Stimulated activated naive CD4-positive, alpha-beta T cell treated with Interleukin-2 at 50 U/mL for 16 hours (primary cell): ENCODE data around the gene MACF1.

Experiments
- DNase-seq: peaks from one replicate; lab custom pipeline; 2025; lab: John Stamatoyannopoulos, UW

MACF1 gene

GRCh38 chr1:39310015-39310414, 105.5 kb downstream of the MACF1 start:
- no peak for DNase-seq

GRCh38 chr1:39310691-39311090, 106.2 kb downstream of the MACF1 start:
- DNase-seq, result no peak

DNA sequence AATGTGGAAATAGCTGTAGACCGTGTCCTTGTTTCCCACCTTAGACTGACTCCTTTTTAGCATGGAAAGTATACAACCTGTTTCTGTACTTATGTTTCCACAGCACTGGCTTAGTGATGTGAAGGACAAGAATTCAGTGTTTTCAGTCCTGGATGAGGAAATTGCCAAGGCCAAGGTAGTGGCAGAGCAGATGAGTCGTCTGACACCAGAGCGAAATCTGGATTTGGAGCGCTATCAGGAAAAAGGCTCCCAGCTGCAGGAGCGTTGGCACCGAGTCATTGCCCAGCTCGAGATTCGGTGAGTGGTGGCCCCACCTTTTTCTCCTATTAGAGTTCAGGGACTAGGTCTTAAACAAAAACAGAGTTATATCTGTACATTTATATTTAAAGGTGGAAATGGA, 112.6 kb downstream of the MACF1 start:
- no peak for DNase-seq

GRCh38 chr1:39317910-39318633, 113.6 kb downstream of the MACF1 start:
- DNase-seq, result no peak

DNA sequence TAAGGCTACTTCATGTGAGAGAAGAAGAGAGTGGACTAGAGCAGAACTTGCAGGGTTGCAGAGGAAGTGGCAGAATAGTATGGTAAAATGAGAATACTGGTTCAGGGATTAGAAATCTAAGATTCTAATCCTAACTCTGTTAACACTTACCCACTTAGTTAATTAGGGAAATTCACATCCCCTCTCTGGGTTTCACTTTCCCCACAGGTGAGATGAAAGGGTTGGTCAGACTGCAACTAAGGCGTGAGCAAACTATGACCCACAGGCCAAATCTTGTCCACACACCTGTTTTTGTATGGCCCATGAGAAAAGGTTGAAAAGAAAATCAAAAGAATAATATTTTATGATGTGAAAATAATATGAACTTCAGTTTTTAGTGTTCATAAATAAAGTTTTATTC, 117.5 kb downstream of the MACF1 start:
- DNase-seq, result no peak

DNA sequence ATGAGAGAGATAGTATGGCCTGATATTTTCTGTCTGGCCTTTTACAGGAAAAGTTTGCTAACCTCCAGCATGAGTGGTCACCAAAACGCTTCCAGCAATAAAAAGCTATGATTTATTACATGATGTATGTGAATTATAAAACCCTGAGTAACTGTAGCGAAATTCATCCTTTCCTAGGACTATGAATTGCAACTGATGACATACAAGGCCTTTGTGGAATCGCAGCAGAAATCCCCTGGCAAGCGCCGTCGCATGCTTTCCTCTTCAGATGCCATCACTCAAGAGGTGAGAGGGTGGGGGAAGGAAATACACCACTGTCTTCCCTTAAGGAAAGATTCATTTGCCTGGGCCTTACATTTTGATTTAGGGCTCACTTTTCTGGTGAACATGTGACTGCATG, 117.9 kb downstream of the MACF1 start:
- no peak for DNase-seq

DNA sequence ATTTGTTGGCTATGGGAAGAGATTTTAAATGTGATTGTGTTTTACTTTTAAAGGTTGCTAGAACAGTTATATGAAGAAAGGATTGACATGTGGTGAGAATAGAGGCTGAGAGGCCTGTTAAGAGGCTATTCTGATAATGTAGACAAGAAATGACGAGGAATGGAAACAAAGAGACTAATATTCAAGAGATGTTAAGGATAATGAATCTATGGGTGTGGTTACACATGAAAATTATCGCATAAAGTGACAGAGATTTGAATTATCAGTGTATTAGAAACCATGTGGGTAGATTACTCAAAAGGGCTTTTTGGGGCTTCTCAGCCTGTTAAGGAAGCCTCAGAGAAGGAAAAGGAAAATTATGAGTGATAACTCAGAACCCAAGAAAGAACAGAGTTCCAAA, 120.4 kb downstream of the MACF1 start:
- no peak for DNase-seq

DNA sequence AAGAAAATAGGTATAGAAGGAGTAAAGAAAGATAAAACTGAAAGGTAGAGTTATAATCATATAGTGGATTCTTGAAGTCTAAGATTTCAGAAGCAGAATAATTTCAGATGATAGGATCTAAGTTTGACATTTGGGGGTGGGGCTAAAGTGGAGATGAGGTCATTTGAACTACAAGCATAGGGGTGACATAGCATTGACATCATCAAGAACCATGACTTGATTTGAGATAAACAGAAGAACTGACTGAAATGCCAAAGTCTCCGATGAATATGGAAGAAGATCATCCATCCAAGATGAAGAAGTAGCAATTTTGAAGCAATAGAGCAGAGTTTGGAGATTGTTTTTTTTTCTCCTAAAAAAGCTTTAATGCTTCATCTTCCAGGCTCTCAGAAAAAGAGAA, 122.3 kb downstream of the MACF1 start:
- DNase-seq, result no peak

DNA sequence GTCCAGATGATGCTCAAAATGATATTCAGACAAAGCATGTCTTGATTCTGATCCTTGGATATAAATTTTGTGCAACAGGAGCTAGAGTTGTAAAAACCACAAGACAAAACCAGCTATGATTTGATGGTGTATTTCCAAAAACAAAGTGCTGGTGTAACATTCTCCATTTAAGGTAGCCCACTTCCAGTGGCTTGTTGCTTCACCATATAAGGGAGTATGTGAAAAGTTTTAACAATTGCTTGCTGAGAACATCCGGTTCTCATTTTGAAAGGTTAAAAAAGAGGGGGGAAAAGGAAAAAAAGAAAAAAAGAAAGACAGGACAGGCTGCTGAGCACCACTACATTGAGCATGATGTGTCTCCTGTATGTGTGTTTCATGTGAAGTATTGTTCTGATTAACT, 123.6 kb downstream of the MACF1 start:
- no peak for DNase-seq

GRCh38 chr1:39328586-39329121, 124.2 kb downstream of the MACF1 start:
- no peak for DNase-seq

DNA sequence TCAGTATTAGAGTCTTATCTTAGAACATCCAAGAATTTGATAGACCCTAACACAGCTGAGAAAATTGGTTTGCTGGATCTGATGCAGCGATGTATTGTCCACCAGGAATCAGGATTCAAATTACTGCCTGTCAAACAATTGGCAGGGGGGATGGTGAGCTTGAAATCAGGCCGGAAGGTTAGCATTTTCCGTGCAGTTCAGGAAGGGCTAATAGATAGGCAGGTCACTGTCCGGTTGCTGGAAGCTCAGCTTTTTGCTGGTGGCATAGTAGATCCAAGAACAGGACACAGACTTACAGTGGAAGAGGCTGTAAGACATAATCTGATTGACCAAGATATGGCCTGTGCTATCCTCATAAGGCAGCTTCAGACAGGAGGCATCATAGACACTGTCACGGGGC, 127.2 kb downstream of the MACF1 start:
- no peak for DNase-seq

GRCh38 chr1:39332291-39332690, 127.8 kb downstream of the MACF1 start:
- no peak for DNase-seq

- no peak for DNase-seq
These were observed 128.3 kb downstream of the MACF1 start for GRCh38 chr1:39332828-39333227.

DNA sequence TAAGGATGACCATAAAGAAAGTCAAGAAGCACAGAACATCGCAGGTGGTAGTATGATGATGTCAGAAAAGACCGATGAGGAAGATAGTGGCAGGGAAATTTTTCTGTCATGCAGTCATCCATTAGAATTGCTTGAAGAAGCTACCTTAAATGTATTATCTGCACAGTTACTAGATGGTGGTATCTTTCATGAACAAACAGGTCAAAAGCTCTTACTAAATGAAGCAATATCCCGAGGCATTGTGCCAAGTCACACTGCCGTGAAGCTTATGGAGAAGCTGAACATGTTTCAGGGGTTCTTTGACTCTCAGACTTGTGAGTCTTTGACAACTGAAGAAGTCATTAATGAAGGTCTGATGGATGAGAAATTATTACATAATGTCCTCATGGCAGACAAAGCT, 128.8 kb downstream of the MACF1 start:
- DNase-seq, result no peak

DNA sequence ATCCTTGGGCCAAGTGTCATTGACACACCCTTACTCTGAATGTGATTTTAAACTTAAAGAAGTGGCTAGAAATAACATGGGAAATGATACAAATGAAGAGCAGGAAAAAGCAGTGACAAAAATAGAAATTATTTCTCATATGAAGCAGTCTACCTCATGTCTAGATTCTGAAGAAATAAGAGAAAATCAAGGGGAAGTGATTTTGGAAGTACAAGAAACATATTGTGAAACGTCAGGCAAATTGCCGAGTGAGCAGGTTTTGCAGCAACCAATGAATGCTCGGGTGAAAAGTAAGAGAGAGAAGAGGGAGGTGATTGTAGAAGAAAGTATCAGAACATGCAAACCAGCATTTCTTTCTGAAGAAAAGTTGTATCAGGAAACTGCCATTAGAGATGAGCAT, 130.7 kb downstream of the MACF1 start:
- DNase-seq, result no peak

- no peak for DNase-seq
These were observed 132.6 kb downstream of the MACF1 start for GRCh38 chr1:39337067-39337466.

- DNase-seq, result no peak
These were observed 138.3 kb downstream of the MACF1 start for GRCh38 chr1:39342776-39343175.

DNA sequence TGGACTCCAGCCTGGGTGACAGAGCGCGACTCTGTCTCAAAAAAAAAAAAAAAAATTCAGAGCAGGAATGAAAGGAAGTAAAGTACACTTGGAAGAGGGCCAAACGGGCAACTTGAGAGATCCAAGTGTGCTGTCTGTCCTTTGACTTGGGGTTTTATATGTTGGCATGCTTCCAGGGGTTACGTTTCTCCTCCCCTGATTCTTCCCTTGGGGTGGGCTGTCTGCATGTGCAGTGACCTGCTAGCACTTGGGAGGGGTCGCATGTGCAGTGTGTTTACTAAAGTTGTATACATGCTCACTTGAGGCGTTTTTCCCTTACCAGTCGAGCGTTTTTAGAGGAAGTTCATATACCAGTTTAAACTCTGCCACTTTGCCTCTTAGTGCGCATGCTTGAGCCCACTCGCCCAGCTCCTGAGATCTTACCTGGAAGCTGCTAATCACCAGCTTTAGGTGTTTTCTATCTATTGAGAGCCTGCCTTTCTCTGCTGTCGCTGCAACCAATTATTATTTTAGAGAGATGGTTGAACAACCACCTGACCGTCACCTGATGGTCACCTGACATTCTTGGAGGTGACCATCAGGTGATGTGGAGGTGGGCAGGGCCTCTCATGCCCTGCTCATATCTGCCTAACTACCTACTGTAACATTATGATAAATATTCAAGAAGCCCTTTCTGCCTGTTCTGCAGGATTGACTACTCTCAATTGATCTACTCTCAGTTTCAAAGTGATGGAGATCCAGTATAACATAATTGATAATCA, 140.1 kb downstream of the MACF1 start:
- DNase-seq, result no peak

DNA sequence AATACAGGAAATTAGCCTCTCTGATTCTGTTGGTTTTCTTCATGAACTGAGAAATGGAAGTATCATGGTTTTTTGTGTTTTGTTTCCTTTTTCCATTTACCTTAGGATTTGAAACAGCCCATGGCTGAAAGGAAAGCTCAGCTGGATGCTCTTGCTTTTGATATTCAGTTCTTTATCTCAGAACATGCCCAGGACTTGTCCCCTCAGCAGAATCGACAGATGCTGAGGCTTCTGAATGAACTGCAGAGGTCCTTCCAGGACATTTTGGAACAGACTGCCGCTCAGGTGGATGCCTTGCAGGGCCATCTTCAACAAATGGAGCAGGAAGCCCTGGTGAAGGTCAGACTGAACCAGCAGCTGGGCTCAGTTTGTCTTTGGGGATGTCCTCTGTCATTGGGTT, 142.4 kb downstream of the MACF1 start:
- no peak for DNase-seq

DNA sequence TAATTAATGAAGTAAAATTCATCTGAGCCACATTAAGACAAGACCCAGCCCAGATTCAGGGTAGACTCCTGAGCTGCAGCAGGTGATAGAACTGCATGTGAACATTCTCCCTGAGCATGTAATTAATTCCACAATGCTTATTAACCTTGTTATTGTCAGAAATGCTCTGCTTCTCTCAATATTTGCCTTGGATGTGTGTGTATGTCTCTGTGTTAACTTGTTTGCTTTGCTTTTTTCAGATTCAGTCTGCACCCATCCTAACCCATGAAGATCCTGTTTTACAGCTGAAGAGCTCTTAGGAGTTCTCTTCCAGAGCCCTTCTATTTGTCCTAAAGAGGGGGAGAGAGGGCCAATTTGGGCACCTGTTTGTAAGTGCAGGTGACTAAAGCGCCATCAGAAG, 143.8 kb downstream of the MACF1 start:
- DNase-seq, result no peak

DNA sequence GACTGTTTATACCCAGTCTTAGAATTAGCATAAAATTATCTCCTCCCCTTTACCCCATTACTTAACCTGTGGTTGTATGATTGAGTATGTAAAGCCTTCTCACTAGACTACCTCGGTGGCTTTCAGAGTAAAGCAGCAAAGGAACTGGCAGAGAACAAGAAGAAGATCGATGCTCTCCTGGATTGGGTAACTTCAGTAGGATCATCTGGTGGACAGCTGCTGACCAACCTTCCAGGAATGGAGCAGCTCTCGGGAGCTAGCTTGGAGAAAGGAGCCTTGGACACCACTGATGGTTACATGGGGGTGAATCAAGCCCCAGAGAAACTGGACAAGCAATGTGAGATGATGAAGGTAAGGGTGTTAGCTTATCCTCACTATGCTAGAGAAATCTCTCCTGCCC, 148.4 kb downstream of the MACF1 start:
- DNase-seq, result no peak

DNA sequence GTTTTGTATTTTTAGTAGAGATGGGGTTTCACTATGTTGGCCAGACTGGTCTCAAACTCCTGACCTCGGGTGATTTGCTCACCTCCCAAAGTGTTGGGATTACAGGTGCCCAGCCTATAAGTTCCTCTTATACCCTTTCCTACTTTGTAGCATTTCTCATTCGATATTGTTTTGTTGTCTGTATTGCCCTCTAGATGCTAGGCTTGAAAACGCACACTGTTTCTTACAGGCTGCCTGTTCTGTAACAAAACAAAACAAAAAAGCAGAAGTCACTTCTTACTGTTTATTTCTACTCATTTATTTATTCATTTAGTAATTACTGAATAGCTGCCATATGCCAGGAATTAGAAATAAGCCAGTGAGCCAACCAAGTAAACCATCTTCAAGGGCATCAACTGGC, 150.1 kb downstream of the MACF1 start:
- DNase-seq, result no peak

- DNase-seq, result no peak
These were observed 154.0 kb downstream of the MACF1 start for GRCh38 chr1:39358491-39358890.
